T-helper 1 cell (primary cell): Measurements from ENCODE around the gene EFNA2.

ENCODE experiments used
- DNase-seq, 5 donors: peaks; one replicate each; pipeline ENCODE4 v3.0.0-alpha.2; 2012 to 2020

Gene EFNA2

DNA sequence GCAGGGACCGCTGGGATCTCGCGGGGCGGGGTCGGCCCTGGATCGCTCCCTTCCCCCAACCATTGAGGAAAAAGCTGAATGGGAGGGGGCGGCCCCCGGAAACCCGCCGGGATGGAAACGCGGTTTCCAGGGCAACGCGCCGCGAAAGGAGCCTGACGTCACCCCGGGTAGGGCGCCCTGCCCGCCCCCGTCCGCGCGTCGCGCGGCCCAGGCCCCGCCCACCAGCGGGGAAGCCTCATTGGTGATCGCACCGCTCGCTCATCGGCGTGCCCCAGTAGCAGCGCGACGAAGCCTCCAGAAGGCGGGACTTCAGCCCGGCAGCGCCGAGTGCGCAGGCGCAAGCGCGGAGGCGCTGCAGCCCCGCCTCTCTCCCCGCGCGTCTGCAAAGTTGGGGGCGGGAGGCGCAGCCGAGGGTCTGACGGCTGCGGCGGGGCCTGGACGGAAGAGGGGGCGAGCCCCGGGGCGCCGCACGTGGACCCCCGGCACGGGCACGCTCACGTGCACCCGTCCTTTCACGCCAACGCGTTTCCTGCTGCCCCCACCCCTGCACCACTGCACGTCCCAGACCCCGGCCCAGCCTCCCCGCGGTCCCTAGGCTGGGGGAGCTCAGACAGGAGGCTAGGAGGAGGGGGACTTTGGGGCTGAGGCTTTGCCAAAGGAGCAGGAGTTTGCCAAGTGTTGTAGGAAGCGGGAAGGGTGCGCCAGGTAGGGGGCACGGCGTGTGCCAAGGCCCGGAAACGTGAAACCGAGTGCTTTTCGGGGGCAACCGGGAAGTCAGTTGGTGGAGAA is 24.7 kb upstream of the EFNA2 start:
- peak; percentile 95 to 99 (median 96) for DNase-seq

GRCh38 chr19:1261538-1261797 is 24.2 kb upstream of the EFNA2 start:
- DNase-seq: peak in 1 of 5 donors; percentile 36

GRCh38 chr19:1261798-1262622 is 23.7 kb upstream of the EFNA2 start:
- DNase-seq: peak in 2 of 5 donors; percentile 47 to 53

DNA sequence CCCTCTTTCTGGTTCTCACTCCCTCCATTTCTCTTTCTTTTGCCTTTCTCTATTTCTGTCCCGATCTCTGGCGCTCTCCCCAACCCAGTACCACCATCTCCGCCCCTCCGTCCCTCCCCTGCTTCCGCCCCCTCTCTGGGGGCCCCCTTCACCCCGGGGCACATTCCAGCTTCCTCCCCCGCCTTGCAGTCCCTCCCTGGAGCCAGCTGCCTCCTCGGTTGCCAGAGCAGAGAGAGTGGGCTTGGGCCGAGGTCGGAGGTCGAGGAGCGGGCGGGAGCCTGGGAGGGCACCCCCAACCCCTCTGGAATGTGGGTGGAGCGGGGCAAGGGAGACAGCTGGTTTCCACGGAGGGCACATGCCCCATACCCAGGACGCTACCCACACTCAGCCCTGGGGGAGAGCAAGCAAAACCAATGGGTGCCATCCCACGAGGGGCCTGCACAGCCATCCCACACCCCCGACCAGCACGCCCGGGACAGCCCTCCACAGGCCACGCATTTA is 23.0 kb upstream of the EFNA2 start:
- no peak for DNase-seq

DNA sequence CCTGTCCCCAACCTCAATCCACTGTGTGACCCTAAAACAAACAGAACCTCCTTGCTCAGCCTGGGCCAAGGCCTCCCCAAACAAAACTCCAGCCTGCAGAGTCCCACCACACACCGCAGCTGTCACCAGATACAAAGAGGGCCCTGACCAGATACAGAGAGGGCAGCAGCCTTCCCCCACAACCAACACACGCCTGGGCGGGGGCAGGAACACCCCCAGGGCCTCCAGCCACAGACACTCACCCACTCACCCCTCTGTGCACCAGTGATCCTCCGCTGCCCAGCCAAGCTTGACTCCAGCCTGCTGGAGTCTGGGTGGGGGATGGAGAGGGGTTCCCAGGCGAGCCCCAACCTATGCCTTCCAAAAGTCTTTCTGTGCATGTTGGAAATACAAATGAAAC is 22.5 kb upstream of the EFNA2 start:
- DNase-seq: no peak

DNA sequence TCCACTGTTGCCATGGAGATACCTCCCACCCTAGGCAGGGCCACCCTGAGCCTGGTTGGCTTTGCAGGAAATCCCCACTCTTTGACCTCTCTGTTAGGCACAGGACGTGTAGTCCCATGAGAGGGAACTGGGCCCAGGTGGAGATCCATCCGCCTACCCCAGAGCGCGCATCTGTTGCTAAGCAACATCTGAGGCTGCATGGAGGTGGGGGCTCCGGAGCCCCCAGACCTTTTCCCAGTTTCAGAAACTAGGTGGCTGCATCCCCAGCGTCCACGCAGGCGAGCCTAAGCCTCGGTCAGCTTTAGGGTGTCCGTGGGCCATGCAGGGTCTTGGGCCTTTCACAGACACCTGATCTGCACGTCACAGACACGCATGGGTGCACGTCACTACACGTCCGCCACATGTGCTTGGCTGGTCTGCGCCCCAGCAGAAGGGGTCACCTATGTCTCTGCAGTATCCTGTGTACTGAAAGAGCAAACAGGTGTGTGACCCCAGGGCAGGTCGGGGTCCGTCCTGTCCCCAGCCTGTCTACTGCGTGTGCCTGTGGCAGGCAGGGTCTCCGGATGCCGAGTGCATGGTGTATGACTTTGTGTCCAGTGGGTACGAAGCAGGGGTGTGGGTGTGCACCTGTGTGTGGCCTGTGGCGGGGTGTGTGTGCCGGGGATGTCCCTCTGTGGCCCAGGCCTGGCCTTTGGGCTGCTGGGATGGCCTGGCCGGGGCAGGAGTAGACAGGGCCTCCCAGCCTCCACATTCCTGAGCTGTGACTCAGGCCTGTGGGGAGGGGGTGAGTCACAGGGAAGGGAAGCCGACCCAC is 20.7 kb upstream of the EFNA2 start:
- DNase-seq: no peak

- no peak for DNase-seq
These were observed 20.0 kb upstream of the EFNA2 start for GRCh38 chr19:1265615-1266128.

DNA sequence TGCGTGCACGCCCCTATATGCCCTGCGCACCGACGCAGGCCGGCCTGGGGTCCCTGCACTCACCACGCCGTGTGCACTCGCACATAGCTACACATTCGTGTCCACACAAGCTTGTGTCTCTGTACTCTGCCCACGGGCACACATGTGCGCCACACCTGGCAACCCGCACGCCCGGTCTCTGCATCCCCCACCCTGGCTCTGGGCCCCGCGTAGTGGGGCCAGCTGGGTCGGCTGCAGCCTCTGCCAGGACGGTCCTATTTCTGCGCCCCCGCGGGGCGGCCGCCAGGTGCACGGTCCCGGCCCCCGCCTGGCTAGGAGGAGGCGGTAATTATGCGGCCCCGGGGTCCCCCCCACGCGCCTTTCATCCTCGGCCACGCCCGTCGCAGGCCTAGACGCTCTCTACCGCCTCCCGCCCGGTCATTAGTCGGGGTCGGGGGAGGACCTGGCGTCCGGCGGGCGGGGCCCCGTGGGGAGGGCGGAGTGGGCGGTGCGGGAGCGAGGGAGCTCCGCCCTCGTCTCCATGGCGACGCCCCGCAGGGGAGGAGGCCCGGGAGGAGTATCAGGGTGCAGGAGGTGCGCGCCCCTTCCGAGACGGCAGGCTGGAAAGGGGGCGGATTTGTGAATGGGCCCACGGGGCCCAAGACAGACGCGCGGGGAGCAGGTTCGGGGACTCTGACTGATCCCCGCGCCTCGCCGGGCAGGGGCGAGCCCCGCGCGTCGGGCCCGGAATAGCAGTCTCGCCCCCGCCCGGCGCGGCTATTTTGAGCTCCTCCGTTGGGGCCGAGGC is 19.4 kb upstream of the EFNA2 start:
- DNase-seq: peak; percentile 73 to 90 (median 79)

DNA sequence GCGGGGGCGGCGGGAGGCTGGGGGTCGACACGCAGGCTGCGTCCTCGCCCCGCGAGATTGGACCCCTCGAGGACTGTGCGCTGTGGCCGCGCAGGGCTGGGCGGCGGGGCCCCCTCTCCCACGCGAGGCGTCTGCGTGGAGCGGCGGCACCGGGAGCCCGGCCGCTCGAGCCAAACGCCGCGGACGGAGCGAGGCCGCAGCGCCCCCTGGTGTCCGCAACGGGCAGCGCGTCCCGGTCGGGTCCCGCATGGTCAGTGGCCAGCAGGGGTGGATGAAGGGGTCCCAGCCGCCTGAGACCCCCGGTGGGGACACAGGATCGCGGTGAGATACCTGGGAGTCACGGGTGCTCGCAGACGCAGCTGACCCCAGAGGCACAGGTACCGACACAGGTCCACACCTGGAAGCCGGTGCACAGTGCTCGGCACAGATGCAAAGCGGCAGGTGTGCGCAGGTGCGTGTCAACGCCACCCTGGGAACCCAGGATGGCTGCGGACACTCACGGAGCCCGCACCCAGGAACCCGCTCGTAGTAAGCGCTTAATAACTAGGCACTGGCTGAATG is 18.7 kb upstream of the EFNA2 start:
- peak; percentile 38 to 67 (median 57) for DNase-seq

- DNase-seq: no peak
These were observed 18.0 kb upstream of the EFNA2 start for GRCh38 chr19:1267477-1268225.

- DNase-seq: no peak
These were observed 17.2 kb upstream of the EFNA2 start for GRCh38 chr19:1268226-1269064.

- DNase-seq: peak; percentile 99
These were observed 16.6 kb upstream of the EFNA2 start, which contains the start of gene CIRBP for GRCh38 chr19:1269065-1269477. CIRBP (plus strand) TSS chr19:1269332; CDS start chr19:1270934, 1,602 bp downstream.

- peak; percentile 80 to 89 (median 84) for DNase-seq
These were observed 16.0 kb upstream of the EFNA2 start for GRCh38 chr19:1269478-1270212.

DNA sequence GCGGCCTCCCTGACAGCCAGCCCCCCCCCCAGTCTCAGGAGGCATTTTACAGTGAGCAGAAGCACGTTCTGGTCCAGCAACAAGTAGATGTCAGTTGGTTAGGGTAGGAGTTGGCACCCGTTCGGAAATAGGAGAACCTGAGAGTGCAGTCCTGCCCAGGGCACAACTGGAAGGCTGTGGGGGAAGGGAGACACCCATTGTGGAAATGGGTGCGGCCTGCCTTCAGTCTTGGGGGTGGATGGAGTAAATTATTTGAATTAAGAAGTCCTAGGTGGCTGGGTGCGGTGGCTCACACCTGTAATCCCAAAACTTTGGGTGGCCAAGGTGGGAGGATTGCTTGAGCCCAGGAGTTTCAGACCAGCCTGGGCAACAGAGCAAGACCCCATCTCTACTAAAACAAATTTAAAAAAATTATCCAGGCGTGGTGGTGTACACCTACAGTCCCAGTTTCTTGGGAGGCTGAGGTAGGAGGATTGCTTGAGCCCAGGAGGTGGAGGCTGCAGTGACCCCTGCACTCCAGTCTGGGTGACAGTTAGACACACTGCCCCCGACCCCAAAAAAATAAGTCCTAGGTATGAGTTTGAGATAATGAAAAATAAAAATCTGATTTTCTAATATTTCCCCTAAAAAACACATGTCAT is 15.3 kb upstream of the EFNA2 start:
- DNase-seq: no peak

DNA sequence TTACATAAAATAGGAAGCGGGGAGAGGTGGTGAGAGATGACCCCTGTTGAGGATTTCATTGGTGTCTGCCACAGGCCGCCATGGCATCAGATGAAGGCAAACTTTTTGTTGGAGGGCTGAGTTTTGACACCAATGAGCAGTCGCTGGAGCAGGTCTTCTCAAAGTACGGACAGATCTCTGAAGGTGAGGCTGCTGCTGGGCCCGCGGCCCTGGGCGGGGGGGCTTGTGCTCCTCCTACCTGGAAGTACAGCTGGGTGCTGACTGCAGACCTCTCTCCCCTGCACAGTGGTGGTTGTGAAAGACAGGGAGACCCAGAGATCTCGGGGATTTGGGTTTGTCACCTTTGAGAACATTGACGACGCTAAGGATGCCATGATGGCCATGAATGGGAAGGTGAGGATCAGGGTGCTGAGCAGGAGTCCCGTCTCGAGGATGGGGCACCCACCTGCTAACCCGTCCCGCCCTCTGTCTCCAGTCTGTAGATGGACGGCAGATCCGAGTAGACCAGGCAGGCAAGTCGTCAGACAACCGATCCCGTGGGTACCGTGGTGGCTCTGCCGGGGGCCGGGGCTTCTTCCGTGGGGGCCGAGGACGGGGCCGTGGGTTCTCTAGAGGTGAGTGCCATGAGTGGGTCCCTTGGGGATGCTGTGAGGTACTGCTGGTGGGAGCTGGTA is 14.7 kb upstream of the EFNA2 start:
- no peak for DNase-seq

GRCh38 chr19:1271528-1272422 is 13.9 kb upstream of the EFNA2 start:
- no peak for DNase-seq
